Tibial nerve (tissue), 4 donors: ENCODE measurements around the gene CSAD.
"Not testable (repeated sequence)": the region's sequence is repeated elsewhere in the genome, so short reads cannot be mapped to it uniquely, and the experiment has no call there.

ENCODE experiments used
- CTCF ChIP-seq, 5 experiments: fragments of 200-600 bp in 3 of 5; fragments of 450-650 bp in 2 of 5; sonication (generic) in 3 of 5; IDR thresholded peaks; one replicate each; pipeline ENCODE4 v1.5.1; 2016 to 2019; ENCODE audit warnings: antibody characterized with exemption in 5 of 5, mild to moderate bottlenecking in 3 of 5, moderate library complexity in 2 of 5
- EP300 ChIP-seq, 2 donors: sonication (generic); formaldehyde crosslinking; IDR thresholded peaks; one replicate each; pipeline ENCODE4 v1.6.1; 2017; ENCODE audit warnings: antibody characterized with exemption in 2 of 2, mild to moderate bottlenecking in 1 of 2

GRCh38 chr12:53177447-53177846 lies 3.3 kb downstream of the CSAD start:
- TF ChIP-seq CTCF, EP300 (IDR thresholded peaks at IDR 0.05): not testable (repeated sequence)
